ENCODE results near the gene BDKRB2. TPM values are rescaled to one million over a fixed set of nuclear protein-coding genes. Genes with fewer than 3 reads are reported as not detected.

BDKRB2 gene
- total and polyA plus RNA-seq, 2 of the 4 experiments (the other 2 are of a cell fraction): 60.9 to 73.1 TPM

DNA sequence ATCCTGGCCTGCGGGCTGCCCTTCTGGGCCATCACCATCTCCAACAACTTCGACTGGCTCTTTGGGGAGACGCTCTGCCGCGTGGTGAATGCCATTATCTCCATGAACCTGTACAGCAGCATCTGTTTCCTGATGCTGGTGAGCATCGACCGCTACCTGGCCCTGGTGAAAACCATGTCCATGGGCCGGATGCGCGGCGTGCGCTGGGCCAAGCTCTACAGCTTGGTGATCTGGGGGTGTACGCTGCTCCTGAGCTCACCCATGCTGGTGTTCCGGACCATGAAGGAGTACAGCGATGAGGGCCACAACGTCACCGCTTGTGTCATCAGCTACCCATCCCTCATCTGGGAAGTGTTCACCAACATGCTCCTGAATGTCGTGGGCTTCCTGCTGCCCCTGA, 36.0 kb downstream of the BDKRB2 start:
- Histone ChIP-seq H2AK9ac (replicated peaks; ENCODE audit: low read depth, low read length, poor library complexity) (no peak overlapping the region), H2AK5ac (ENCODE audit: low read depth, low read length) (no peak overlapping the region), H3K4me1 (ENCODE audit: control insufficient read depth, insufficient read depth, low read length) (peaks cover 2% of the 10 kb centered on the region), H2BK5ac (ENCODE audit: low read depth, low read length, poor library complexity, severe bottlenecking) (no peak overlapping the region), H3K56ac (ENCODE audit: extremely low read depth, insufficient read depth, low read length) (no peak overlapping the region), H3K18ac (ENCODE audit: low read depth, low read length) (no peak overlapping the region), H3K14ac (replicated peaks; ENCODE audit: low read depth, low read length) (no peak overlapping the region), H2BK15ac (ENCODE audit: low read depth, low read length) (no peak overlapping the region), H4K20me1 (ENCODE audit: insufficient read depth, low read length) (0 out of 2 replicates have a peak, but pooled peaks cover 9% of the 10 kb centered on the region), H3K79me1 (ENCODE audit: low read depth in 1 of 2, low read length in 2 of 2) (peaks cover 47 to 78% of the 10 kb centered on the region in 2 experiments), H3K27me3 (ENCODE audit: control insufficient read depth, insufficient read depth, low read length) (no peaks in the 10 kb centered on the region), H3K4me2 (ENCODE audit: low read depth, low read length) (no peak overlapping the region), H3K36me3 (ENCODE audit: control insufficient read depth, insufficient read depth, low read length) (peaks cover 87% of the 10 kb centered on the region), H3K4ac (ENCODE audit: low read depth, low read length) (no peak overlapping the region), H4K8ac (ENCODE audit: low read depth in 2 of 2, low read length in 2 of 2) (no peak overlapping the region), H3K23ac (ENCODE audit: low read depth, low read length) (no peak overlapping the region), H2AFZ (replicated peaks; ENCODE audit: low read length, poor library complexity) (no peak overlapping the region), H3K9ac (ENCODE audit: low read depth, low read length) (no peak overlapping the region), H3K4me3 (ENCODE audit: insufficient read depth, low read depth, low read length) (no peak overlapping the region), H2BK20ac (ENCODE audit: low read depth, low read length) (no peak overlapping the region), H4K91ac (ENCODE audit: insufficient read depth, low read depth, low read length) (no peak overlapping the region), H4K5ac (ENCODE audit: low read depth, low read length) (no peak overlapping the region), H3K27ac (ENCODE audit: insufficient read depth, low read length) (no peak overlapping the region), H3K9me3 (ENCODE audit: control insufficient read depth, insufficient read depth, low read length) (no peaks in the 10 kb centered on the region), H3K9me1 (ENCODE audit: insufficient read depth, low read length) (peaks cover 16% of the 10 kb centered on the region), H2BK120ac (ENCODE audit: low read depth, low read length) (no peak overlapping the region)
- ChIA-PET CTCF (no interaction called here), POLR2A (ENCODE audit: unreplicated experiment) (no interaction called here)
- 96% methylated on average over 17 of the region's 18 CpGs; no CpG with 5 or more reads in 1 of the 2 experiments for WGBS, 2 experiments (ENCODE audit: extremely low coverage in 2 of 2, insufficient read length in 1 of 2)
- intact Hi-C loops (cut with micrococcal nuclease): no loop called here
- BruUV-seq (replicated peaks): no TSS peak
- DNase-seq: no peak
- dilution Hi-C loops (cut with HindIII; ENCODE audit: low sequenced_read_pairs, unreplicated experiment): no loop called here
- TF ChIP-seq MAFK (IDR thresholded peaks at IDR 0.05; ENCODE audit: low read depth, low read length) (no peak), POLR2A (IDR thresholded peaks at IDR 0.05; ENCODE audit: low read depth, low read length) (no peak), RAD21 (IDR thresholded peaks at IDR 0.05; ENCODE audit: low read length) (no peak), CTCF (conservative IDR thresholded peaks at IDR 0.05; ENCODE audit: low read depth, low read length) (no peak), CHD1 (IDR thresholded peaks at IDR 0.05; ENCODE audit: low read depth, low read length) (no peak), RCOR1 (IDR thresholded peaks at IDR 0.05; ENCODE audit: insufficient replicate concordance, low read length) (no peak), NFE2L2 (IDR thresholded peaks at IDR 0.05; ENCODE audit: low read depth, low read length) (no peak), RFX5 (IDR thresholded peaks at IDR 0.05; ENCODE audit: low read depth, low read length) (no peak), MXI1 (IDR thresholded peaks at IDR 0.05; ENCODE audit: borderline replicate concordance, low read depth, low read length) (no peak), FOS (IDR thresholded peaks at IDR 0.05; ENCODE audit: low read depth, low read length) (no peak), BHLHE40 (IDR thresholded peaks at IDR 0.05; ENCODE audit: low read depth, low read length) (no peak), USF2 (IDR thresholded peaks at IDR 0.05; ENCODE audit: low read depth, low read length) (no peak), ELK1 (IDR thresholded peaks at IDR 0.05; ENCODE audit: borderline replicate concordance, low read depth, low read length) (no peak), CEBPB (IDR thresholded peaks at IDR 0.05; ENCODE audit: low read depth, low read length) (no peak), MAZ (IDR thresholded peaks at IDR 0.05; ENCODE audit: borderline replicate concordance, low read depth, low read length) (no peak), SMC3 (IDR thresholded peaks at IDR 0.05; ENCODE audit: low read depth, low read length) (no peak)
- no peak for ATAC-seq (ENCODE audit: low read depth)
- in situ Hi-C loops (cut with MboI; ENCODE audit: low sequenced_read_pairs): no loop called here

All from IMR-90 (cell line).